Ascending aorta (tissue), 2 donors: ENCODE data around the gene NDEL1. TPM values are rescaled to one million over a fixed set of nuclear protein-coding genes. Genes with fewer than 3 reads are reported as not detected.

Source experiments
- DNase-seq, 2 donors: peaks; one replicate each; pipeline ENCODE4 v3.0.0-alpha.2; 2019; ENCODE audit warnings: low spot score in 2 of 2
- H3K27ac ChIP-seq, 2 donors: fragments of 200-600 bp; sonication (generic); one replicate each; pipeline ENCODE4 v1.5.1; 2016 to 2017; ENCODE audit warnings: mild to moderate bottlenecking in 1 of 2
- H3K27me3 ChIP-seq: fragments of 200-600 bp; sonication (generic); one replicate; pipeline ENCODE4 v1.5.1; 2017
- H3K36me3 ChIP-seq, 2 donors: fragments of 200-600 bp; sonication (generic); one replicate each; pipeline ENCODE4 v1.5.1; 2016
- H3K4me1 ChIP-seq, 2 donors: fragments of 200-600 bp; sonication (generic); one replicate each; pipeline ENCODE4 v1.5.1; 2016 to 2017; ENCODE audit warnings: mild to moderate bottlenecking in 1 of 2
- H3K4me3 ChIP-seq, 2 donors: fragments of 200-600 bp; sonication (generic); one replicate each; pipeline ENCODE4 v1.5.1; 2016 to 2017; ENCODE audit warnings: mild to moderate bottlenecking in 1 of 2
- H3K9me3 ChIP-seq, 2 donors: fragments of 200-600 bp; sonication (generic); one replicate each; pipeline ENCODE4 v1.5.1; 2016
- intact Hi-C: fragments of 100-400 bp; cut with DNase I; formaldehyde crosslinking; loops from one replicate; pipeline ENCODE4 v1.15.1; 2023
- total RNA-seq: library from RNA; depleted of rRNA; stranded (reverse); fragments of >200 nt; gene quantifications from one replicate; pipeline ENCODE4 v1.1.0, GENCODE V29; 2016
- TF ChIP-seq, protein P1 (sequence below), 3 experiments: fragments of 200-600 bp in 2 of 3; fragments of 450-650 bp in 1 of 3; sonication (generic) in 2 of 3; IDR thresholded peaks; one replicate each; pipeline ENCODE4 v1.5.1; 2016 to 2019; ENCODE audit warnings: antibody characterized with exemption in 3 of 3, mild to moderate bottlenecking in 1 of 3, moderate library complexity in 1 of 3

NDEL1 gene
- total RNA-seq, 1 donor from 2014 or later, result 103 TPM

DNA sequence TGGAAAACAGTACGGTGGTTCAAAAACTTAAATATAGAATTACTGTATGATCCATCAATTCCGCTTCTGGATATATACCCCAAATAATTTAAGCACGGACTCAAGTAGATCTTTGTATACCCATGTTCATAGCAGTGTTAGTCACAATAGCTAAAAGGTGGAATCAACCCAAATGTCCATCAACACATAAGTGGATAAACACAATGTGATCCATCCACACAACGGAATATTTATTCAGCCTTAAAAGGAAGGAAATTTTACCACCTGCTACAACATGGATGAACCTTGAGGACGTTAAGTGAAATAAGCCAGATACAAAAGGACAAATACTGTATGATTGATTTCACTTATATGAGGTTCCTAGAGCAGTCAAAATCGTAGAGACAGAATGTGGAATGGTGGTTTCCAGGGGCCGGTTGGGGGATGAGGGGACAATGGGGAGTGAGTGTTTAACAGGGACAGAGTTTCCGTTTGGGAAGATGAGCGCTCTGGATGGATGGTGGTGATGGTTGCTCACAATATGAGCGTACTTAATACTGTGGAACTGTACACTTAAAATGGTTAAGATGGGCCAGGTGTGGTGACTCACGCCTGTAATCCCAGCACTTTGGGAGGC lies 32.7 kb upstream of the NDEL1 start:
- no peak for DNase-seq
- intact Hi-C loops, result no loop called here
- H3K27me3 ChIP-seq, result no peaks in the 10 kb centered on the region
- no peak overlapping the region for H3K4me3 ChIP-seq
- H3K27ac ChIP-seq, result no peak overlapping the region
- no peaks in the 10 kb centered on the region for H3K9me3 ChIP-seq
- no peaks in the 10 kb centered on the region for H3K4me1 ChIP-seq
- TF ChIP-seq, protein P1, sequence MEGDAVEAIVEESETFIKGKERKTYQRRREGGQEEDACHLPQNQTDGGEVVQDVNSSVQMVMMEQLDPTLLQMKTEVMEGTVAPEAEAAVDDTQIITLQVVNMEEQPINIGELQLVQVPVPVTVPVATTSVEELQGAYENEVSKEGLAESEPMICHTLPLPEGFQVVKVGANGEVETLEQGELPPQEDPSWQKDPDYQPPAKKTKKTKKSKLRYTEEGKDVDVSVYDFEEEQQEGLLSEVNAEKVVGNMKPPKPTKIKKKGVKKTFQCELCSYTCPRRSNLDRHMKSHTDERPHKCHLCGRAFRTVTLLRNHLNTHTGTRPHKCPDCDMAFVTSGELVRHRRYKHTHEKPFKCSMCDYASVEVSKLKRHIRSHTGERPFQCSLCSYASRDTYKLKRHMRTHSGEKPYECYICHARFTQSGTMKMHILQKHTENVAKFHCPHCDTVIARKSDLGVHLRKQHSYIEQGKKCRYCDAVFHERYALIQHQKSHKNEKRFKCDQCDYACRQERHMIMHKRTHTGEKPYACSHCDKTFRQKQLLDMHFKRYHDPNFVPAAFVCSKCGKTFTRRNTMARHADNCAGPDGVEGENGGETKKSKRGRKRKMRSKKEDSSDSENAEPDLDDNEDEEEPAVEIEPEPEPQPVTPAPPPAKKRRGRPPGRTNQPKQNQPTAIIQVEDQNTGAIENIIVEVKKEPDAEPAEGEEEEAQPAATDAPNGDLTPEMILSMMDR (IDR thresholded peaks at IDR 0.05), result no peak
- H3K36me3 ChIP-seq, result no peaks in the 10 kb centered on the region

DNA sequence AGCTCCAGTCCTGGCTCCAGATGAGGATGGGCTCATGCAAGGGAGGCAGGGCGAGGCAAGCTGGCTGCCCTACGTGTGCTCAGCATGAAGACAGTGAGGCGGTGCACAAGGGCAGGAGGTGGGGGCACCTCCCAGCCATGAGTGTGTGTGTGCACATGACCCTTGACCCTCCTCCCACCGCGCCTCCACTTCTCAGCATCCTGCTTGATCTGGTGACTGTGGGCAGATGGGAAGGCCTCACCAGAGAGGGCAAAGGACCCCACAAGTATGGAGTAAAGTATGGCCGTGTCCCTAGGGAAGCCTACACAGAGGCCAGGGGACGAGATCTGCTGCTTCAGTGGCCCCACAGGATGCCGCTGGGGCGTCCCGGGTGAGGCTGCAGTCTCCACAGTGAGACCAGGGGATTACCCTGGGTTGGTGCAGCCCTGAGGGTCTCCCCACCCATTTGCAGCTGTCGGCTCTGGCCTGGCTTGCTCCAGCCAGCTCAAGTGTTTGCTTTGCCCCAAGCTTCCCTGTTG lies 30.1 kb upstream of the NDEL1 start:
- no peak overlapping the region for H3K27ac ChIP-seq
- intact Hi-C loops, result no loop called here
- no peak for DNase-seq
- TF ChIP-seq, protein P1 (IDR thresholded peaks at IDR 0.05), result no peak
- H3K27me3 ChIP-seq, result no peaks in the 10 kb centered on the region
- no peak overlapping the region for H3K4me3 ChIP-seq
- no peaks in the 10 kb centered on the region for H3K9me3 ChIP-seq
- no peaks in the 10 kb centered on the region for H3K4me1 ChIP-seq
- no peaks in the 10 kb centered on the region for H3K36me3 ChIP-seq

DNA sequence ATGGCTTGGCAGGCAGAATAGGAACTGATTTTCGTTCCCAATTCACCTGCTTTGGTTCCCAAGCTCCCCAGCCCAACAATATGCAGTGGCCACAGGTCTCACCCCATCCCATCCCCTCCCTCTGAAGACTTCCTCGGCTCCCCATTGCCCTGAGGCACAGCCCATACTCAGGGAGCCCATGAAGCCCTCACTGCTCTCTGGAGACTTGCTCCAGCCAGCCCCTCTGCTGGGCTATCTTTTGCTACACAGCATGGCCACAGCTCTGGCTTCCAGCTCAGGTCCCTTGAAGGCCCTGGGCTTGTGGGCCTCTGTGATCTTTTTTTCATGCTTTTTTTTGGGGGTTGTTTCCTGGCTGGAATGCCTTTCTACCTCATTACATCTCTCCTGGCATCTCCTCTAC lies 29.5 kb upstream of the NDEL1 start:
- H3K27me3 ChIP-seq, result no peaks in the 10 kb centered on the region
- TF ChIP-seq, protein P1 (IDR thresholded peaks at IDR 0.05), result no peak
- H3K9me3 ChIP-seq, result no peaks in the 10 kb centered on the region
- DNase-seq, result no peak
- H3K27ac ChIP-seq, result no peak overlapping the region
- intact Hi-C loops, result no loop called here
- H3K4me1 ChIP-seq, result no peaks in the 10 kb centered on the region
- no peaks in the 10 kb centered on the region for H3K36me3 ChIP-seq
- no peak overlapping the region for H3K4me3 ChIP-seq

DNA sequence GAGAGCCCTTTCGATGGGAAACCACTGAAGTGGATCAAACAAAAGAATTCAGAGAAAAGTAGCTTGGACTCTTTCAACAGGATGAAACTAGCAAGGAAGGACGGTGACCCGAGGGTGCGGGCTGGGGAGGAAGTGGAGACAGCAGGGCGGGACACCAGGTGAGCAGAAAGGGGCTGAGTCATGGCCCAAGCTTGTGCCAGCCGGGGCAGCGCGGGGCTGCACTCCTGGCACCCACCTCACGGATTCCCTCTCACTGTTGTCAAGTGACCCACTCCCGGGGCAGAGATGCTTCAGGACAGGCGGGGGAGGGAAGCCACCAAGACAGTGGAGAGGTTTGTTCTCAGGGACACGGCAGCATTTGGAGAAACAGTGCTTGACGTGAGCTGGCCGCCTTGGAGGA lies 27.3 kb upstream of the NDEL1 start:
- no peaks in the 10 kb centered on the region for H3K27me3 ChIP-seq
- no peak overlapping the region for H3K4me3 ChIP-seq
- no peaks in the 10 kb centered on the region for H3K4me1 ChIP-seq
- no peaks in the 10 kb centered on the region for H3K36me3 ChIP-seq
- H3K9me3 ChIP-seq, result no peaks in the 10 kb centered on the region
- intact Hi-C loops, result no loop called here
- TF ChIP-seq, protein P1 (IDR thresholded peaks at IDR 0.05), result no peak
- H3K27ac ChIP-seq, result no peak overlapping the region
- DNase-seq, result no peak

DNA sequence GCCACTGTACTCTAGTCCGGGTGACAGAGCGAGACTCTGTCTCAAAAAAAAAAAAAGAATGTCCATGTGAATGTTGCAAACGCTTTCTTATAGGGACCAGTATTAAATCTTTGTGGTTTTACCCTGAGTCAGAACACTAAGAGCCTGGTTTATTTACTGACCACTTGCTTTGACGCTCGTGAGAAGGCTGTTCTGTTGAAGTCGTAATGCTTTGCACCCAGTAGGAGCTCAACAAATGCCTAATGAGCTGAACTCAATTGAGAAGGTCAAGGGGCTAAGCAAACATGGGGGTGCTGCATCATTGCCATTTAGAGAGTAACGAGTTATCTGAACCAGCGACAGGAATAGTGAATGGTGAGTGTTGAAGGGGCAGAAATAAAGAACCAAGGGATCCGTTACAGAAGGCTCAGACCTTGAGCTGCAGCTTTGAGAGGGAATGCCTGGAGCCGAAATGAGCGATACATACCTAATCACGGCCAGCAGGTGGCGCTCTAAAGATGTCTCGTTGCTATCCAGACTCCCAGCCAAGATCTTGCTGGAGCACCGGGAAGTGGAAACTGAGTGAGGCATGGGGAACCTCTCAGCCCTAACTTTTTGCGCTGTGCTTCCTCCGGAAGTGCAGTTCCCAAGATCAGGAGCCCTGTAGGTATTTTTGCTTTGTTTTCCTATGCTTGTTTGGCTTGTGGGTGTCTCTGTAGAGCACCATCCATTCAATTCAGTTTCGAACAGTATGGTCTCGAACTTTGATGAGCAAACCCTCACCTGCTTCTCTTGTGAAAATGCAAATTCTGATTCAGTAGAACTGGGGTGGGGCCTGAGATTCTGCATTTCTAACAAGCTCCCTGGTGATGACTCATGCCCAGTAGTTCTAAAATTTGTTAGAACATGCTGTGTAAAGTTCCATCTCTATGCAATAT lies 25.5 kb upstream of the NDEL1 start:
- H3K9me3 ChIP-seq, result no peaks in the 10 kb centered on the region
- intact Hi-C loops, result loop anchor here (1.0 to 5.0 kb wide), 4 partner anchors 21 to 375 kb away; no protein-coding TSS in a partner anchor
- no peaks in the 10 kb centered on the region for H3K4me1 ChIP-seq
- TF ChIP-seq, protein P1 (IDR thresholded peaks at IDR 0.05), result peak; percentile 75 to 84 (median 77)
- H3K27ac ChIP-seq, result no peak overlapping the region
- no peaks in the 10 kb centered on the region for H3K27me3 ChIP-seq
- H3K4me3 ChIP-seq, result no peak overlapping the region
- DNase-seq, result peak; percentile 31 to 93
- H3K36me3 ChIP-seq, result no peaks in the 10 kb centered on the region
